OCI-LY7 (cell line): ENCODE results near the gene MRPL34. TPM values are rescaled to one million over a fixed set of nuclear protein-coding genes. Genes with fewer than 3 reads are reported as not detected.

Experiments used
- BruUV-seq: library from RNA; stranded (reverse); fragments of 400-500 nt; replicated peaks from 2 replicates; lab custom pipeline; 2021; lab: Mats Ljungman, UMichigan
- CTCF ChIA-PET: fragments of 300-600 bp; sonication (Branson Sonifier 250); formaldehyde crosslinking; loops from one replicate; lab custom pipeline; 2022; ENCODE audit warnings: antibody characterized with exemption; ENCODE audit not compliant: unreplicated experiment; lab: Charles Lee
- POLR2A ChIA-PET: fragments of 300-600 bp; sonication (Branson Sonifier 250); formaldehyde crosslinking; loops from one replicate; lab custom pipeline; 2022; ENCODE audit warnings: antibody characterized with exemption; lab: Charles Lee
- DNase-seq: peaks from one replicate; pipeline ENCODE4 v3.0.0-alpha.2; 2015; ENCODE audit warnings: low spot score
- H2AFZ ChIP-seq: fragments of 200-600 bp; sonication (generic), shearing (Covaris generic); 2 replicates; pipeline ENCODE4 v1.6.1; 2014; ENCODE audit warnings: mild to moderate bottlenecking, antibody characterized with exemption, low read length, moderate library complexity
- H3K27ac ChIP-seq: fragments of 200-600 bp; sonication (generic); 2 replicates; pipeline ENCODE4 v1.5.1; 2014; ENCODE audit warnings: mixed run types, low read depth, mild to moderate bottlenecking, moderate library complexity, low read length, inconsistent platforms; ENCODE audit not compliant: poor library complexity, severe bottlenecking
- H3K36me3 ChIP-seq: fragments of 200-600 bp; sonication (generic); 2 replicates; pipeline ENCODE4 v1.6.1; 2014; ENCODE audit warnings: mild to moderate bottlenecking, antibody characterized with exemption, low read length, moderate library complexity, mixed read lengths; ENCODE audit not compliant: insufficient read depth
- H3K4me1 ChIP-seq: fragments of 200-600 bp; sonication (generic); 2 replicates; pipeline ENCODE4 v1.5.1; 2014; ENCODE audit warnings: mild to moderate bottlenecking, low read length; ENCODE audit not compliant: insufficient read depth, poor library complexity, severe bottlenecking
- H3K4me2 ChIP-seq: fragments of 200-600 bp; sonication (generic); 2 replicates; pipeline ENCODE4 v1.6.1; 2014; ENCODE audit warnings: mild to moderate bottlenecking, low read length
- H3K4me3 ChIP-seq: fragments of 200-600 bp; sonication (generic); 2 replicates; pipeline ENCODE4 v1.5.1; 2014; ENCODE audit warnings: mild to moderate bottlenecking, low read depth, low read length; ENCODE audit not compliant: poor library complexity, severe bottlenecking
- H3K79me2 ChIP-seq: fragments of 200-600 bp; sonication (generic); 2 replicates; pipeline ENCODE4 v1.6.1; 2016; ENCODE audit warnings: low read depth, mild to moderate bottlenecking, low read length, moderate library complexity, mixed read lengths; ENCODE audit not compliant: insufficient read depth
- H3K9me2 ChIP-seq: fragments of 200-600 bp; sonication (generic); 2 replicates; pipeline ENCODE4 v1.6.1; 2016; ENCODE audit warnings: mild to moderate bottlenecking, low read length, mixed read lengths; ENCODE audit not compliant: insufficient read depth
- H3K9me3 ChIP-seq: fragments of 200-600 bp; sonication (generic); 2 replicates; pipeline ENCODE4 v1.6.1; 2014; ENCODE audit warnings: mild to moderate bottlenecking, mixed run types, low read length, mixed read lengths
- H4K20me1 ChIP-seq: fragments of 200-600 bp; sonication (generic); 2 replicates; pipeline ENCODE4 v1.6.1; 2014; ENCODE audit warnings: mild to moderate bottlenecking, antibody characterized with exemption, low read length, moderate library complexity, mixed read lengths; ENCODE audit not compliant: insufficient read depth
- EZH2phosphoT487 ChIP-seq: fragments of 200-600 bp; sonication (generic); IDR thresholded peaks from 2 replicates; pipeline ENCODE4 v1.6.1; 2018; ENCODE audit warnings: low read depth, borderline replicate concordance, mild to moderate bottlenecking, mixed run types, antibody characterized with exemption, low read length, moderate library complexity, mixed read lengths
- intact Hi-C: fragments of 100-400 bp; cut with micrococcal nuclease; formaldehyde crosslinking; loops from one replicate; pipeline ENCODE4 v1.10.0; 2022; ENCODE audit not compliant: unreplicated experiment
- total RNA-seq, 2 experiments: library from RNA; depleted of rRNA in 1 of 2; stranded (reverse); fragments of >200 nt in 1 of 2; shearing (Covaris generic) in 1 of 2; gene quantifications; 2 replicates each; pipeline ENCODE4 v1.2.3, GENCODE V29; 2014 to 2022
- TF ChIP-seq, protein P1 (sequence below): fragments of 200-600 bp; sonication (generic); conservative IDR thresholded peaks from 2 replicates; pipeline ENCODE4 v1.5.1; 2014; ENCODE audit warnings: mild to moderate bottlenecking, antibody characterized with exemption, low read length, moderate library complexity, mixed read lengths

The MRPL34 gene
- total RNA-seq, 2 experiments from 2014 or later, result 173 to 174 TPM

- Histone ChIP-seq H3K4me2 (no peak overlapping the region), H3K4me1 (peaks cover 27% of the 10 kb centered on the region), H3K36me3 (peaks cover 30% of the 10 kb centered on the region), H3K9me2 (no peaks in the 10 kb centered on the region), H3K79me2 (peaks cover 10% of the 10 kb centered on the region; the same call in 1 of the 2 replicates), H3K4me3 (no peak overlapping the region), H4K20me1 (no peaks in the 10 kb centered on the region), H2AFZ (no peak overlapping the region), H3K27ac (no peak overlapping the region), H3K9me3 (no peaks in the 10 kb centered on the region)
- ChIA-PET POLR2A (no interaction called here), CTCF (no interaction called here)
- BruUV-seq, result no TSS peak
- no peak for DNase-seq
- intact Hi-C loops, result no loop called here
- TF ChIP-seq EZH2phosphoT487, result no peak
- TF ChIP-seq, protein P1, sequence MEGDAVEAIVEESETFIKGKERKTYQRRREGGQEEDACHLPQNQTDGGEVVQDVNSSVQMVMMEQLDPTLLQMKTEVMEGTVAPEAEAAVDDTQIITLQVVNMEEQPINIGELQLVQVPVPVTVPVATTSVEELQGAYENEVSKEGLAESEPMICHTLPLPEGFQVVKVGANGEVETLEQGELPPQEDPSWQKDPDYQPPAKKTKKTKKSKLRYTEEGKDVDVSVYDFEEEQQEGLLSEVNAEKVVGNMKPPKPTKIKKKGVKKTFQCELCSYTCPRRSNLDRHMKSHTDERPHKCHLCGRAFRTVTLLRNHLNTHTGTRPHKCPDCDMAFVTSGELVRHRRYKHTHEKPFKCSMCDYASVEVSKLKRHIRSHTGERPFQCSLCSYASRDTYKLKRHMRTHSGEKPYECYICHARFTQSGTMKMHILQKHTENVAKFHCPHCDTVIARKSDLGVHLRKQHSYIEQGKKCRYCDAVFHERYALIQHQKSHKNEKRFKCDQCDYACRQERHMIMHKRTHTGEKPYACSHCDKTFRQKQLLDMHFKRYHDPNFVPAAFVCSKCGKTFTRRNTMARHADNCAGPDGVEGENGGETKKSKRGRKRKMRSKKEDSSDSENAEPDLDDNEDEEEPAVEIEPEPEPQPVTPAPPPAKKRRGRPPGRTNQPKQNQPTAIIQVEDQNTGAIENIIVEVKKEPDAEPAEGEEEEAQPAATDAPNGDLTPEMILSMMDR, result 0 out of 2 replicates have a peak, but pooled peaks have one; percentile 15
Observed at GRCh38 chr19:17296273-17296672, 9.4 kb upstream of the MRPL34 start.

- ChIA-PET CTCF (no interaction called here), POLR2A (no interaction called here)
- H2AFZ ChIP-seq, result no peak overlapping the region
- H3K27ac ChIP-seq, result no peak overlapping the region
- no peak for TF ChIP-seq EZH2phosphoT487
- TF ChIP-seq, protein P1, result no peak
- H3K4me1 ChIP-seq, result peaks cover 29% of the 10 kb centered on the region
- H3K4me3 ChIP-seq, result no peak overlapping the region
- no peaks in the 10 kb centered on the region for H3K9me2 ChIP-seq
- no peak overlapping the region for H3K4me2 ChIP-seq
- no TSS peak for BruUV-seq
- no peaks in the 10 kb centered on the region for H3K9me3 ChIP-seq
- intact Hi-C loops, result no loop called here
- H4K20me1 ChIP-seq, result no peaks in the 10 kb centered on the region
- DNase-seq, result no peak
- peaks cover 10% of the 10 kb centered on the region; the same call in 1 of the 2 replicates for H3K79me2 ChIP-seq
- H3K36me3 ChIP-seq, result peaks cover 30% of the 10 kb centered on the region
Observed at GRCh38 chr19:17296976-17297375, 8.7 kb upstream of the MRPL34 start.

- DNase-seq, result no peak
- H3K36me3 ChIP-seq, result peaks cover 27% of the 10 kb centered on the region
- H4K20me1 ChIP-seq, result no peaks in the 10 kb centered on the region
- H3K4me2 ChIP-seq, result no peak overlapping the region
- no peak overlapping the region for H3K27ac ChIP-seq
- no peak overlapping the region for H3K4me3 ChIP-seq
- no peaks in the 10 kb centered on the region for H3K9me3 ChIP-seq
- CTCF ChIA-PET, result interaction anchor here (0.6 kb wide), 1 partner anchor 9 kb away, joined by 3 read pairs; no protein-coding TSS in a partner anchor
- POLR2A ChIA-PET, result no interaction called here
- peaks cover 36% of the 10 kb centered on the region for H3K4me1 ChIP-seq
- H3K79me2 ChIP-seq, result peaks cover under 1% of the 10 kb centered on the region; the same call in 1 of the 2 replicates
- BruUV-seq, result no TSS peak
- H2AFZ ChIP-seq, result no peak overlapping the region
- intact Hi-C loops, result no loop called here
- TF ChIP-seq, protein P1, result no peak
- no peak for TF ChIP-seq EZH2phosphoT487
- no peaks in the 10 kb centered on the region for H3K9me2 ChIP-seq
Observed at GRCh38 chr19:17300992-17301619, 4.6 kb upstream of the MRPL34 start.
